Adrenal gland (tissue), 12 donors: ENCODE data around the gene CCDC192. TPM values are rescaled to one million over a fixed set of nuclear protein-coding genes. Genes with fewer than 3 reads are reported as not detected.
A peak's percentile ranks its signal among the peaks of the same experiment; 100 is the strongest.

Source experiments
- DNase-seq, 7 donors: peaks; one replicate each; pipeline ENCODE4 v3.0.0-alpha.2; 2019 to 2020
- H3K27ac ChIP-seq, 5 donors: fragments of 200-600 bp; sonication (generic) in 4 of 5; 1 replicate in 3 of 5; 2 replicates in 2 of 5; pipeline versions ENCODE4 v1.5.1 to v1.8.0; 2016 to 2020; ENCODE audit warnings: mild to moderate bottlenecking in 1 of 5
- H3K27me3 ChIP-seq: fragments of 200-600 bp; 2 replicates; pipeline ENCODE4 v1.8.0; 2021
- H3K36me3 ChIP-seq, 2 donors: fragments of 200-600 bp; replicated peaks in 1 of 2; 1 replicate in 1 of 2; 2 replicates in 1 of 2; pipeline versions ENCODE4 v1.5.1 to v1.8.0; 2018 to 2022
- H3K4me1 ChIP-seq, 2 donors: fragments of 200-600 bp; replicated peaks in 1 of 2; 1 replicate in 1 of 2; 2 replicates in 1 of 2; pipeline versions ENCODE4 v1.5.1 to v1.8.0; 2018 to 2021
- H3K4me3 ChIP-seq, 4 donors: fragments of 200-600 bp; sonication (generic) in 3 of 4; one replicate each; pipeline ENCODE4 v1.5.1; 2016 to 2018
- H3K9me3 ChIP-seq, 3 donors: fragments of 200-600 bp; sonication (generic) in 1 of 3; replicated peaks in 1 of 3; 1 replicate in 2 of 3; 2 replicates in 1 of 3; pipeline versions ENCODE4 v1.5.1 to v1.8.0; 2016 to 2021
- POLR2A ChIP-seq, 2 donors: fragments of 450-650 bp; IDR thresholded peaks; one replicate each; pipeline ENCODE4 v1.6.1; 2017; ENCODE audit warnings: antibody characterized with exemption in 2 of 2, mild to moderate bottlenecking in 2 of 2, moderate library complexity in 1 of 2
- WGBS, 4 donors: extraction: QIAGEN DNeasy Blood & Tissue Kit in 2 of 4; methylation state at CpG; one replicate each; pipeline versions ENCODE4 v1.1.5 to v1.1.7; 2013 to 2017; 5-methylcytosine and 5-hydroxymethylcytosine counted together
- intact Hi-C, 2 donors: fragments of 100-400 bp; cut with DNase I; formaldehyde crosslinking; loops; one replicate each; pipeline versions ENCODE4 v1.14.1 to v1.15.0; 2022 to 2023
- polyA plus RNA-seq, 3 donors: library from polyadenylated mRNA; stranded (reverse); fragments of 200-250 nt in 2 of 3; fragments of 350-450 nt in 1 of 3; fragmentation: Illumina TruSeq in 1 of 3; extraction: RNeasy Lipid Tissue Mini Kit (QIAGEN cat#74804) in 1 of 3; gene quantifications; one replicate each; pipeline ENCODE4 v1.2.3, GENCODE V29; 2013 to 2014
- total RNA-seq, 9 donors: library from RNA; depleted of rRNA in 4 of 9; stranded (reverse); fragments of >200 nt in 4 of 9; fragments of 120-200 nt in 1 of 9; fragmentation: NEBNext Ultra II Directional in 1 of 9; extraction: Animal tissue kit (Norgen Biotek cat#: 25700) in 1 of 9; gene quantifications; one replicate each; pipeline versions ENCODE4 v1.1.0 to v1.2.4, GENCODE V29; 2013 to 2023
- TF ChIP-seq, protein P1 (sequence below), 6 experiments: fragments of 450-650 bp in 4 of 6; fragments of 200-600 bp in 2 of 6; sonication (generic) in 1 of 6; IDR thresholded peaks; 1 replicate in 5 of 6; 2 replicates in 1 of 6; pipeline versions ENCODE4 v1.5.1 to v1.8.0; 2016 to 2021; ENCODE audit warnings: antibody characterized with exemption in 6 of 6, mild to moderate bottlenecking in 2 of 6, moderate library complexity in 1 of 6
- donor health status: healthy with polysubstance abuse.
- donor health status: Bipolar disorder and iron deficiency.
- donor health status: DM: yes; HTN: yes; CAD: no.
- donor health status: DM: no; HTN: no; CAD: no.
- donor health status: DM: no; HTN: no; CAD: no.
- donor health status: DM: yes; HTN: yes; CAD: no.

The CCDC192 gene
- total and polyA plus RNA-seq, 12 donors: 0.35 to 0.56 (median 0.46) TPM; not detected in 8

DNA sequence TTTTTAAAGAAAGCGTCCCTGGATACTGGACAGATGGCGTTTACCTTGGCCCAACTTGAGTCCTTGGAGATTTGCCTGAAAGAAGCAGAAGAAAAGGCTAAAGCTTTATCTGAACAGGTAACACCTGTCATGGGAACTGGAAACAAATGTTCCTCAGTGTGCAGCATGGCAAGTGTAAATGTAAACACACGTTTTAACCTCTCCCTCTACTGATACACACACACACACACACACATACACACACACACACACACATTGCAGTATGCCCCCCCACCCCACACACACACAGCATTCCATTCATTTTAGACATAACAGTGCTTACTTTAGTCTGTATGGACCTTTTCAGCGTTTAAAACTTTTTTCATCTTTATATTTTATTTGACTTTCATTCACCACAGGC is 51.1 kb downstream of the CCDC192 start:
- Histone ChIP-seq H3K27me3 (no peaks in the 10 kb centered on the region), H3K27ac (no peak overlapping the region), H3K36me3 (no peaks in the 10 kb centered on the region), H3K4me1 (peaks cover 0 to 4% of the 10 kb centered on the region in 2 donors), H3K9me3 (no peaks in the 10 kb centered on the region), H3K4me3 (no peak overlapping the region)
- TF ChIP-seq, protein P1, sequence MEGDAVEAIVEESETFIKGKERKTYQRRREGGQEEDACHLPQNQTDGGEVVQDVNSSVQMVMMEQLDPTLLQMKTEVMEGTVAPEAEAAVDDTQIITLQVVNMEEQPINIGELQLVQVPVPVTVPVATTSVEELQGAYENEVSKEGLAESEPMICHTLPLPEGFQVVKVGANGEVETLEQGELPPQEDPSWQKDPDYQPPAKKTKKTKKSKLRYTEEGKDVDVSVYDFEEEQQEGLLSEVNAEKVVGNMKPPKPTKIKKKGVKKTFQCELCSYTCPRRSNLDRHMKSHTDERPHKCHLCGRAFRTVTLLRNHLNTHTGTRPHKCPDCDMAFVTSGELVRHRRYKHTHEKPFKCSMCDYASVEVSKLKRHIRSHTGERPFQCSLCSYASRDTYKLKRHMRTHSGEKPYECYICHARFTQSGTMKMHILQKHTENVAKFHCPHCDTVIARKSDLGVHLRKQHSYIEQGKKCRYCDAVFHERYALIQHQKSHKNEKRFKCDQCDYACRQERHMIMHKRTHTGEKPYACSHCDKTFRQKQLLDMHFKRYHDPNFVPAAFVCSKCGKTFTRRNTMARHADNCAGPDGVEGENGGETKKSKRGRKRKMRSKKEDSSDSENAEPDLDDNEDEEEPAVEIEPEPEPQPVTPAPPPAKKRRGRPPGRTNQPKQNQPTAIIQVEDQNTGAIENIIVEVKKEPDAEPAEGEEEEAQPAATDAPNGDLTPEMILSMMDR (IDR thresholded peaks at IDR 0.05): no peak
- TF ChIP-seq POLR2A (IDR thresholded peaks at IDR 0.05): no peak
- intact Hi-C loops: loop anchor here (5.0 to 10.0 kb wide), 2 partner anchors 443 to 451 kb away; no protein-coding TSS in a partner anchor
- 45 to 51% (median 47%) methylated on average over 4 of the region's 4 CpGs for WGBS, 4 donors
- no peak for DNase-seq

DNA sequence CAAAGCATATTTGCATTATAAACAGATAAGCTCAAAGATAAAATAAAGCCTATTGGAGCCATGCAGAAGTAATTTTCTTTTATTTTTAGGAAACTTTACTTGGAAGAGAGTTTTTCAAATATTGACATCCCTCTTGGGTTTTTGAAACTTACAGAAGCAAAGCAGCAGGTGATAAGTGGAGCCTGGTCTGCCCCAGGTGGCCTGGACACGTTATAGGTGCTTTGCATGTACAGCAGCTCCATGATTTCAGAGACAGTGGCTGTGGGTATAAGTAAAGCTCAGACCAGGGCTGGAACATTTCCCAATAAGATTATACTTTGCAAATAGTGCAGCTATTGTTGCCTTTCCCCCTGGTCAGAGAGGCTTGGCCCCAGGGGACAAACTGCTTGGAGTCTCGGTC is 51.5 kb downstream of the CCDC192 start:
- no peak for DNase-seq
- Histone ChIP-seq H3K4me3 (no peak overlapping the region), H3K4me1 (peaks cover 0 to 4% of the 10 kb centered on the region in 2 donors), H3K27ac (no peak overlapping the region), H3K27me3 (no peaks in the 10 kb centered on the region), H3K9me3 (no peaks in the 10 kb centered on the region), H3K36me3 (no peaks in the 10 kb centered on the region)
- WGBS, 4 donors: 81 to 91% (median 85%) methylated on average over 2 of the region's 2 CpGs
- intact Hi-C loops: loop anchor here (5.0 to 10.0 kb wide), 2 partner anchors 443 to 450 kb away; no protein-coding TSS in a partner anchor
- no peak for TF ChIP-seq POLR2A (IDR thresholded peaks at IDR 0.05)
- TF ChIP-seq, protein P1 (IDR thresholded peaks at IDR 0.05): no peak

DNA sequence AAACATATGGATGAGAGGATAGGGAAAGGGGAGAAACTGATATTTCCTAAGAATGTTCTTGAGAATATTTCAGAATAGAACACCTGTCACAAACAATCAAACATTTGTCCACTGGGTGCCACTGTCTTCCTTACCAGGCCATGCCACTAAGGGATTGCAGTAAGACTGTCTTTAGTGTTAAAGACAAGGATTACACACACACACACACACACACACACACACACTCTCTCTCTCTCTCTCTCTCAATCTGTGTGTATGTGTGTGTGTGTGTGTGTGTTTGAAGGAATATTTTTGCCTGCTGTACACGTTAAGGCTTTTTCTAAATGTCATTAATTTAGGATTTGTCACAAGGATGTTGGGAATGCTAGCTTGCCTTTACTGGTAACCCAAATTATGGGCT is 54.4 kb downstream of the CCDC192 start:
- Histone ChIP-seq H3K27me3 (no peaks in the 10 kb centered on the region), H3K4me1 (peaks cover 11 to 14% of the 10 kb centered on the region in 2 donors), H3K27ac (no peak overlapping the region), H3K9me3 (no peaks in the 10 kb centered on the region), H3K4me3 (no peak overlapping the region), H3K36me3 (no peaks in the 10 kb centered on the region)
- DNase-seq: peak; percentile 51 to 78 (median 55)
- no peak for TF ChIP-seq POLR2A (IDR thresholded peaks at IDR 0.05)
- TF ChIP-seq, protein P1 (IDR thresholded peaks at IDR 0.05): peak; percentile 30 to 75 (median 68)
- intact Hi-C loops: loop anchor here in 1 of 2 donors (10.0 kb wide), 1 partner anchor 447 kb away; no protein-coding TSS in a partner anchor
- WGBS, 4 donors: 19 to 38% (median 32%) methylated on average over 1 of the region's 1 CpG

GRCh38 chr5:127758766-127759283 is 55.6 kb downstream of the CCDC192 start:
- no peaks in the 10 kb centered on the region for H3K36me3 ChIP-seq
- H3K9me3 ChIP-seq: no peaks in the 10 kb centered on the region
- intact Hi-C loops: loop anchor here in 1 of 2 donors (10.0 kb wide), 1 partner anchor 446 kb away; no protein-coding TSS in a partner anchor
- no peaks in the 10 kb centered on the region for H3K27me3 ChIP-seq
- peak in 3 of 7 donors; percentile 21 to 47 (median 31) for DNase-seq
- TF ChIP-seq, protein P1 (IDR thresholded peaks at IDR 0.05): no peak
- TF ChIP-seq POLR2A (IDR thresholded peaks at IDR 0.05): no peak
- H3K4me3 ChIP-seq: no peak overlapping the region
- peaks cover 16 to 18% of the 10 kb centered on the region in 2 donors for H3K4me1 ChIP-seq
- H3K27ac ChIP-seq: peak overlapping the region in 1 of 5 donors; percentile 20
